DLD1 (cell line): Measurements from ENCODE around the gene EPS8L3.

Experiments
- in situ Hi-C: cut with HindIII; loops from 2 replicates; pipeline ENCODE4 v1.10.0; 2017; ENCODE audit warnings: low sequenced_read_pairs

Gene EPS8L3

DNA sequence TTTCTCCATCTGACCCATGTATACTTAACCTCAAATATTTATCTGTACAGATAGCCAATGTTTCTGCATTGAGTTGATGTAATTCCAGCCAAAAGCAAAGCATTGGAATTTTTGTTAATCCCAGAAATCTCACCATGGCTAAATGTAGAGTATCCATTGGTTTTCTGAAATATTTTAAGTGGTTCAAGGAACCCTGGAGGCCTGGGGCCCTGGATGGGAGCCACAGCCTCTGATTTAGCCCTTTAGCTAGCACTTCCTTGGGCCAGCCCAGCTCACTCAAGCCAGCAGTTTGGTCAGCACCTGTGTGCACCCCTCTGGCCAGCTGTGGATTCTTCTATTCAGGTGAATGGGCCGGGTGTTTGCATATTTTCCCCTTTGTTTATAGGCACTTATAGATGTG is 18.8 kb upstream of the EPS8L3 start:
- in situ Hi-C loops = no loop called here

GRCh38 chr1:109781806-109782205 is 18.1 kb upstream of the EPS8L3 start:
- in situ Hi-C loops = no loop called here

DNA sequence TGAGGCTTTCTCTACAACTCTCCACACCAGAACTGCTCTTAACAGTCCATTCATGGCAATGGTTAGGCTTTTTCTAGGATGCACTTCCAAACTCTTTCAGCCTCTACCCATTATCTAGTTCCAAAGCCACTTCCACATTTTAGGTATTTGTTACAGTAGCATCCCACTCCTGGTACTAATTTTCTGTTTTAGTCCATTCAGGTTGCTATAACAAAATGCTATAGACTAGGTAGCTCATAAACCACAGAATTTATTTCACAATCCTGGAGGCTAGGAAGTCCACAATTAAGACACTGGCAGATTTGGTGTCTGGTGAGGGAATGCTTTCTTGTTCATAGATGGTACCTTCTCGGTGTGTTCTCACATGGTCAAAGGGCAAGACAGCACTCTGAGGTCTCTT is 17.3 kb upstream of the EPS8L3 start:
- in situ Hi-C loops = no loop called here

GRCh38 chr1:109777980-109778625 is 14.4 kb upstream of the EPS8L3 start:
- in situ Hi-C loops = no loop called here

- in situ Hi-C loops = no loop called here
Measured at GRCh38 chr1:109777436-109777835, 13.7 kb upstream of the EPS8L3 start.

- in situ Hi-C loops = no loop called here
Measured at GRCh38 chr1:109776911-109777310, 13.2 kb upstream of the EPS8L3 start.

GRCh38 chr1:109776206-109776835 is 12.6 kb upstream of the EPS8L3 start:
- in situ Hi-C loops = no loop called here

GRCh38 chr1:109775398-109775797 is 11.7 kb upstream of the EPS8L3 start:
- in situ Hi-C loops = no loop called here

GRCh38 chr1:109773900-109774485 is 10.3 kb upstream of the EPS8L3 start:
- in situ Hi-C loops = loop anchor here (25.0 kb wide), 1 partner anchor 137 kb away; no protein-coding TSS in a partner anchor

DNA sequence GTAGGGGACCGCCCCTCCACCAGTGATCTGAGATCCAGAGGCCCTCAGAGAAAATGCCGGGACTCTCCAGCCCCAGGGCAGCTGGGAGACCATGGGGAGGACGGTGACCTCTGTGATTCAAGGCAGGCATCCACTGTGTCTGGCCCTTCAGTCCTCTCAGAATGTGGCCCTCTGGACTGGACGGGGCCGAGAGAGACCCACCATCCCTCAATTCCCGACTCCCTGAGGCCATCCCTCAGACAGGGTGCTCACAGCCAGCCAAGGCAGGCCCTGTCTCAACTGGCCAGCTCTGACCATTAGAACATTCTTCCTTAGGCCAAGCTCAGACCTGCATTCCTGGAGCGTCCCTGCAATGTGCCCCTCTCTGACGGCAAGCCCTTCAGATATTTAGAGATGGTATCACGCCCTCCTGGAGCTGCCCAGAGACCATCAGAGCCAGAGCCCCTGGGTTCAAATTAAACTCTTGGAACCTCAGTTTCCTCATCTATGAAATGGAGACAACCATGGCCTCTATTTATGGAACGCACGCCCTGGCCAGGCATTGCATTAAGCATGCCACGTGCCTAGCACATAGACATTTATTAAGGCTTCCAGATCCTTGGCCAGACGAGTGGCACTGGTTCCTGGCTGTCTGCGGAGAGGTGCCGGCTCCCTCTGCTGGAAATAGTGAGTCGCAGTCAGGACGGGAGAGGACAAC is 9.6 kb upstream of the EPS8L3 start:
- in situ Hi-C loops = loop anchor here (25.0 kb wide), 1 partner anchor 136 kb away; no protein-coding TSS in a partner anchor

DNA sequence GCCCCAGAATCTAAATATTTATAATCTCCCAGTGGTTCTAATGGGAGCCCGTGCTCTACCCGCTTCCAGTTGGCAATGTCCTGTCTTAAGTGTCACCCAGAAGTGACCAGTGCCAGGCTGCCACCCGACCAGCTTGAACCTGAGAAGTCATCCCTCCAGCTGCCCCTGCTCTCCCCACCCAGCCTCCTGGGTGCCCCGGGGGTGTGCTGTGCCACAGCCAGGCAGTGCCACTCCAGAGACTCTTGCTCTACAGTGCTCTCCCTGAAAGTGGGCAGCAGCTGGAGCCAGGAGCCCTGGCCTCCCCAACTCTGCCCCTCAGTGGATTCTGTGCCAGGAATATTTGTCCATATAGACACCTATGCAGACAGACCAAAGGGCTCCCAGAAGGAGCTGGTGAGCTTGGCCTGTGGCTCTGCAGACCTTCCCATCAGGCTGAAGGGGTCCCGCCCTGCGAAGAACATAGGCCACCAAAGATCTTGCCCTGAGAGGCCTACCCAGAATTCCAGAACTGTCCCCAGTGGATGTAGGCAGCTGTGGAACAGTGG is 9.0 kb upstream of the EPS8L3 start:
- in situ Hi-C loops = loop anchor here (25.0 kb wide), 1 partner anchor 135 kb away; no protein-coding TSS in a partner anchor

DNA sequence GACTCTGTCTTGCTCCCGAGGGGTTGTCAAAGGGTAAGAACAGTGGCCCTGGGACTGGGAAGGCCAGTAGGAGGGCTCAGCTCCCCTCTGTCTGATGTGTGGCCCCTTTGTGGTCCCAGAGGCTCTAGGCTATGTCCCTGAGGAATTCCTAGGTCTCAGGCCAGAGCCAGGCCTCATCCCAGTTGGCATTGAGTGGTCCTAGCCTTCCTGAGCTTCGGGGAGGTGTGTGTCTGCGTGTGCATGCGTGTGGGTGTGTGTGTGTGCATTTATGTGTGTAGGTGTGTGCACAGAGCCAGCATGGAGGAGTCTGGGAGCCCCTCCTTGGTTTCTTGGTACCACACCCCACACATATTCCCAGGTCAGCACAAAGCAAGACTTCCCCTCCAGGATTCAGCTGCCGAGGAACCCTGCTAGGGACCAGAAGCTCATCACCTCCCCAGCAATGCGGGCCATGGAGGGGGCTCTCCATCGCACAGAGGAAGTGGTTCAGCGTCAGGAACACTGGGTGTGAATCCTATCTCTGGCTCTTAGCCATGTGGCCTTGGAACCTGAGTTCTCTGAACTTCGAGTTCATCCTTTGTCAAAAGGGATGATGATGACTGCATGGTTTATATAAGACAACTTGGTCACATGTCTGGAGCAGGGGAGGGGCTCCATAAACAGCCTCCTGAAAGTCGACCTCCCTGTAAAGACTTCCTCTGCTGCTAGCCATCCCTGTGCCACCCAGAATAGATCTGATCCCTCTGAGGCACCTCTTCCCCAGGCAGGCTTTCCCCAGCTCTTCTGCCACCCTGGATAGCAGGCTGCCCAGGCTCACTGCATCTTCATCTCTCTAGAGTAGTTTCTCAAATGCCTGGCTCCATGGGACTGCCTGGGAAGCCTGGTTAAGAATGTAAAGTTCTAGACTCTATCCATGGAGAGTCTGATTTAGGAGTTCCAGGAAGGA is 8.3 kb upstream of the EPS8L3 start:
- in situ Hi-C loops = loop anchor here (25.0 kb wide), 1 partner anchor 135 kb away; no protein-coding TSS in a partner anchor

DNA sequence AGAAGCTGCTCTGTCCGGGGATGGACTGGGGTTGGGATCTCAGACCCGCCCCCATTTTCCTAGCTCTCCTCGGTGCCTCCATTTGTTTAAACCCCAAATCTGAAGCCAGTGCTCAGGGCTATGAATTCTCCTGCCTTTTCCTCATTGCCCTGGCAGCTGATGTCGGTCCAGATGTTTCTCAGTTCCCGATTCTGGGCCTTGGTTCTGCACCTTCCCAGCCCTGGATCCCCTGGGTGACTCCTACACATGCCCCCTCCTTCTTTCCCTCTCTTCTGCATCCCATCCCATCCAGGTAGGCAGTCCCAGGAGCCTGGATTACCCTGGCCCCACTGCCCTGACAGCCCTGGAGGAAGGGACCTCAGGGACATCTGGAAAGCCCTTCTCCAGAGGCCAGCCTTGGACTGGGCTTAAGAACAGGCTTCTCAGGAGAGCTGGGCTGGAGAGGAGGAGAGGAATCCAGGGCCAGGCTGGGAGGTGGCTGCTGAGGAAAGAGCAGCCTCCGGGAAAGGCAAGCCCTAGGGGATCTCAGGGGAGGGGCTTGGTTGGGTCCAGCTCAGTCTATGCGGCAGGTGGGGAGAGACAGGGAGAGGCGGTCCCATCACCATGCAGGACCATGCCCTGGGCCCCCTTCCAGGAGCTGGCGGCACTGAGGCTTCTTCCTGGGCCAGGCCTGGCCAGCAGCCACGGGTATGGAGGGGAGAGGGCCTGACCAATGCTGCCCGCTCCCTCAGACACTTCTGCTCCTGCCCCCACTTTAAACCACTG is 6.8 kb upstream of the EPS8L3 start:
- in situ Hi-C loops = loop anchor here (25.0 kb wide), 1 partner anchor 133 kb away; no protein-coding TSS in a partner anchor

DNA sequence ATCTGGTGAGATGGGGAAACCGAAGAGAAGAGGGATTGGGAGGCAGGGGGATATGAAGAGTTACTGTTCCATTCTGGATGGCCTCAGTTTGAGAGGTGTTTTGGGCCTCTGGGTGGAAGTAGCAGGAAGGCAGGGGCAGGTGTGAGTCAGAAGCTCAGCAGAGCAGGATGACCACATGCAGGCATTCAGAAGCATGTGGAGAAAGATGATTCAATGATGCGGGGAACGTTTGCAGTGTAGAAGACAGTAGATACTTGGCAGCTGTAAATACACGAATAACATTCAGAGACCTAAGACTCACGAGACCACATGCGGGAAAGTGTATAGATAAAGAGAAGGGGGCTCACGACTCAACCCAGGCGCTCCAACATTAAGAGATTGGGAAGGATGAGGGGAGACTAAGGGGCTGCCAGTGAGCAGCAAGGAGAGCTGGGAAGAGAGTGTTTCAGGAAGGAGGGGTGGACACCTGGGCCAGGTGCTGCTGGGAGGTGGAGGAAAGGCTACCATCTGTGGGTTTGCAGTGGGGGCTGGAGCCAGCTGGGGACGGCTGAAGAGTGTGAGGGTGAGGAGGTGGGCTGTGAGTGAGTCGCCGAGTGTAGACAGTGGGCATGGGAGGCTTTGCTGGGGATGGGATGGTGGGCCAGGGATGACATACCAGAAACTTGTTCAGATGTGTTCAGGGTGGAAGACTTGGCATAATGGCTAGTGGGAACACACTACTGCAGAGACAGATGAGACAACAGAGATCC is 5.8 kb upstream of the EPS8L3 start:
- in situ Hi-C loops = loop anchor here (25.0 kb wide), 1 partner anchor 132 kb away; no protein-coding TSS in a partner anchor

GRCh38 chr1:109768820-109769219 is 5.1 kb upstream of the EPS8L3 start:
- in situ Hi-C loops = loop anchor here (25.0 kb wide), 1 partner anchor 132 kb away; no protein-coding TSS in a partner anchor

DNA sequence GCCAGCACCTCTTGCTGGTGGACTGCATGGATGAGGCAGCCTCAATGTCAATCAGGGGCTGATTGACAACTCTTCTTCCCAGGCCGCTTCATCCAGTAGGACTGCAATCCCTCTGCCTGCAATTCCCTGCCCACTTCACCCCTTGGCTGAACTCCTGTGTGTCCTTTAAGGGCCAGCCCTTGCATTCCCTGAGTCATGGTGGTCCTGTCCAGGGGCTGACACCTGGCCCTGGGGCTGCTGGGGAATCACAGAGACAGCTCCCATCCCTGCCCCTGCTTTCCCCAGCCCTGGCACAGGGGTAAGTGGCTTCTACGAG is 4.6 kb upstream of the EPS8L3 start:
- in situ Hi-C loops = loop anchor here (25.0 kb wide), 1 partner anchor 131 kb away; no protein-coding TSS in a partner anchor

DNA sequence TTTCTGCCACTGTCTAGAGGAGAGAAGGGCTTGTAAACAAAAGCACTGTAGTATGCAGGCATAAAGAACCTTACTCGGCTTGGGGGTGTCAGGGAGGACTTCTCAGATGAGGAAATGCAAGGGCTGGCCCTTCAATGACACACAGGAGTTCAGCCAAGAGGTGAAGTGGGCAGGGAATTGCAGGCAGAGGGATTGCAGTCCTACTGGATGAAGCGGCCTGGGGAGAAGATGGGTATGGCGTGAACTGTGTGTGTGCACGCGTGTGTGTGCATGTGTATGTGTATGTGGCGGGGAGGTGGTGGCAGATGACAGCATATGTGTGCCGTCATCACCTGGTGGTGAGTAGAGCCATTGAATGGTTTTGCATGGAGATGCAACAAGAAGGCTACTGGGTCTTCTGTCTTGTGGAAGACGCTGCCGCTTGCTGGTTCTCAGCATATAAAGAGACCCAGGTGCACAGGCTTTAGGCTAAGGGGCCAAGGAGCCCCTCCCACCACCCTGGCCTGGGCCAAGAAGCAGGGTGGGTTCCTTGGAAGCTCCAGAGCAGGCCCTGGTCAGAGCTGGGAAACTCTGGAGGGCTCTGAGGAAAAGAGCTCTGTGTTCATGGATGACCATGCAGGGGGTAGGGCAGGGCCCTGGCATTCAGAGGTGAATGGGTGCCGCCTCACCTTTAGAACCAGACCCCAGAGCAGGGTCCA is 4.1 kb upstream of the EPS8L3 start:
- in situ Hi-C loops = loop anchor here (25.0 kb wide), 1 partner anchor 130 kb away; no protein-coding TSS in a partner anchor
